Prostate gland (tissue), 2 donors: Measurements from ENCODE around the gene OR5K2. TPM values are rescaled to one million over a fixed set of nuclear protein-coding genes. Genes with fewer than 3 reads are reported as not detected.

Source experiments
- DNase-seq: peaks from one replicate; pipeline ENCODE4 v3.0.0-alpha.2; 2019; ENCODE audit warnings: low spot score
- H3K27ac ChIP-seq, 2 donors: fragments of 200-600 bp; sonication (generic); 2 replicates each; pipeline ENCODE4 v1.5.1; 2017 to 2019
- H3K27me3 ChIP-seq: fragments of 200-600 bp; sonication (generic); replicated peaks from 2 replicates; pipeline ENCODE4 v1.5.1; 2019; ENCODE audit not compliant: insufficient read depth
- H3K36me3 ChIP-seq, 2 donors: fragments of 200-600 bp; sonication (generic); 1 replicate in 1 of 2; 2 replicates in 1 of 2; pipeline versions ENCODE4 v1.5.1 to v1.8.1; 2017 to 2019
- H3K4me1 ChIP-seq: fragments of 200-600 bp; sonication (generic); replicated peaks from 2 replicates; pipeline ENCODE4 v1.5.1; 2019
- H3K4me3 ChIP-seq, 2 donors: fragments of 200-600 bp; sonication (generic); 2 replicates each; pipeline ENCODE4 v1.5.1; 2017 to 2019
- H3K9me3 ChIP-seq: fragments of 200-600 bp; sonication (generic); 2 replicates; pipeline ENCODE4 v1.5.1; 2017
- POLR2A ChIP-seq: fragments of 450-650 bp; IDR thresholded peaks from one replicate; pipeline ENCODE4 v1.6.1; 2016; ENCODE audit warnings: antibody characterized with exemption, mild to moderate bottlenecking
- POLR2AphosphoS5 ChIP-seq: sonication (generic); formaldehyde crosslinking; IDR thresholded peaks from one replicate; pipeline ENCODE4 v1.6.1; 2017; ENCODE audit warnings: antibody characterized with exemption
- WGBS: methylation state at CpG from one replicate; pipeline ENCODE4 v1.1.5; 2018; 5-methylcytosine and 5-hydroxymethylcytosine counted together
- intact Hi-C: fragments of 100-400 bp; cut with DNase I; formaldehyde crosslinking; loops from one replicate; pipeline ENCODE4 v1.14.2; 2022
- total RNA-seq, 2 donors: library from RNA; depleted of rRNA; stranded (reverse); fragments of >200 nt; gene quantifications; one replicate each; pipeline ENCODE4 v1.1.0, GENCODE V29; 2016
- TF ChIP-seq, protein P1 (sequence below), 4 experiments: fragments of 200-600 bp in 2 of 4; fragments of 450-650 bp in 2 of 4; sonication (generic) in 2 of 4; IDR thresholded peaks; 1 replicate in 3 of 4; 2 replicates in 1 of 4; pipeline ENCODE4 v1.5.1; 2016 to 2019; ENCODE audit warnings: antibody characterized with exemption in 4 of 4, mild to moderate bottlenecking in 2 of 4, moderate library complexity in 2 of 4

Gene OR5K2
- total RNA-seq, 2 donors from 2014 or later: not detected

DNA sequence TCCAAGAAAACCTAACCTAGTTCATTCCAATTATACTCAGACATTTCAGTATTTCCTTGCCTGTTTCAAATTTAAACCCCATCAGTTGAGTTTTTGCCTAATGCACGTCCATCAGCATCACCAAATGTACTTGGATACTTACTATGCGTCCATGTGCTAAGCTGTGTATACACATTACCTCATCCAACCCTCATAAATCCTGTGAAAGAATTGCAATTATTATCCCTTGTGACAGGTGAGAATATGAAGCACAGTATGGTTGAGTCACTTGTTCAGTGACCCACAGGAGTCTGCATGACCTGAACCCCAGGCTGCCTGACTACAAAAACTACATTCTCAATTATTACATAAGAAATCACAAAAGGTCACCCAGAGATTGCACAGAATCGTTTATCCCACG, 2.5 kb downstream of the OR5K2 start:
- no peaks in the 10 kb centered on the region for H3K27me3 ChIP-seq
- intact Hi-C loops: no loop called here
- no peak for DNase-seq
- no peaks in the 10 kb centered on the region for H3K36me3 ChIP-seq
- H3K4me1 ChIP-seq: no peaks in the 10 kb centered on the region
- H3K9me3 ChIP-seq: no peaks in the 10 kb centered on the region
- no peak overlapping the region for H3K4me3 ChIP-seq
- TF ChIP-seq POLR2AphosphoS5 (no peak), POLR2A (no peak)
- TF ChIP-seq, protein P1, sequence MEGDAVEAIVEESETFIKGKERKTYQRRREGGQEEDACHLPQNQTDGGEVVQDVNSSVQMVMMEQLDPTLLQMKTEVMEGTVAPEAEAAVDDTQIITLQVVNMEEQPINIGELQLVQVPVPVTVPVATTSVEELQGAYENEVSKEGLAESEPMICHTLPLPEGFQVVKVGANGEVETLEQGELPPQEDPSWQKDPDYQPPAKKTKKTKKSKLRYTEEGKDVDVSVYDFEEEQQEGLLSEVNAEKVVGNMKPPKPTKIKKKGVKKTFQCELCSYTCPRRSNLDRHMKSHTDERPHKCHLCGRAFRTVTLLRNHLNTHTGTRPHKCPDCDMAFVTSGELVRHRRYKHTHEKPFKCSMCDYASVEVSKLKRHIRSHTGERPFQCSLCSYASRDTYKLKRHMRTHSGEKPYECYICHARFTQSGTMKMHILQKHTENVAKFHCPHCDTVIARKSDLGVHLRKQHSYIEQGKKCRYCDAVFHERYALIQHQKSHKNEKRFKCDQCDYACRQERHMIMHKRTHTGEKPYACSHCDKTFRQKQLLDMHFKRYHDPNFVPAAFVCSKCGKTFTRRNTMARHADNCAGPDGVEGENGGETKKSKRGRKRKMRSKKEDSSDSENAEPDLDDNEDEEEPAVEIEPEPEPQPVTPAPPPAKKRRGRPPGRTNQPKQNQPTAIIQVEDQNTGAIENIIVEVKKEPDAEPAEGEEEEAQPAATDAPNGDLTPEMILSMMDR (IDR thresholded peaks at IDR 0.05): no peak
- 90% methylated on average over 4 of the region's 4 CpGs for WGBS
- H3K27ac ChIP-seq: no peak overlapping the region

DNA sequence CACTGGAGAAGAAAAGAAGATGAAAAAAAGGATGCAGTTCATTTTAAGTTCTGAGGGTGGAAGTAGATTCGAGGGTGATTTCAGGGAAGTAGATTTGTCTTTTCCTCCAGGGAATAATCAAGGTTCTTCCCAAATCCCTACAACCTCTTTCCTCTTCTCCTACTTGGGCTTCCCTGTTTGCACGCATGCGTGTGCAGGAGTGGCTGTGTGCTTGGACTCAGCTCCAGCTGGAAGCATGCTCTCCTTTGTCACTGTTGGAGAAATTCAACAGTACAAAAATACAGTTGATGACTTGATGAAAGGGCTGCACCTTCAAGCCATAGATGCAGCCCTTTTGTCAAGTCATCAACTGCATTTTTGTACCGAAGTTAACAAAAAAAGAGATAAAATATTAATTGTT, 3.8 kb downstream of the OR5K2 start:
- no peak overlapping the region for H3K4me3 ChIP-seq
- H3K9me3 ChIP-seq: no peaks in the 10 kb centered on the region
- intact Hi-C loops: no loop called here
- H3K27me3 ChIP-seq: no peaks in the 10 kb centered on the region
- H3K4me1 ChIP-seq: no peaks in the 10 kb centered on the region
- no peaks in the 10 kb centered on the region for H3K36me3 ChIP-seq
- no peak for DNase-seq
- TF ChIP-seq, protein P1 (IDR thresholded peaks at IDR 0.05): no peak
- TF ChIP-seq POLR2AphosphoS5 (no peak), POLR2A (no peak)
- 76% methylated on average over 4 of the region's 4 CpGs for WGBS
- H3K27ac ChIP-seq: no peak overlapping the region

DNA sequence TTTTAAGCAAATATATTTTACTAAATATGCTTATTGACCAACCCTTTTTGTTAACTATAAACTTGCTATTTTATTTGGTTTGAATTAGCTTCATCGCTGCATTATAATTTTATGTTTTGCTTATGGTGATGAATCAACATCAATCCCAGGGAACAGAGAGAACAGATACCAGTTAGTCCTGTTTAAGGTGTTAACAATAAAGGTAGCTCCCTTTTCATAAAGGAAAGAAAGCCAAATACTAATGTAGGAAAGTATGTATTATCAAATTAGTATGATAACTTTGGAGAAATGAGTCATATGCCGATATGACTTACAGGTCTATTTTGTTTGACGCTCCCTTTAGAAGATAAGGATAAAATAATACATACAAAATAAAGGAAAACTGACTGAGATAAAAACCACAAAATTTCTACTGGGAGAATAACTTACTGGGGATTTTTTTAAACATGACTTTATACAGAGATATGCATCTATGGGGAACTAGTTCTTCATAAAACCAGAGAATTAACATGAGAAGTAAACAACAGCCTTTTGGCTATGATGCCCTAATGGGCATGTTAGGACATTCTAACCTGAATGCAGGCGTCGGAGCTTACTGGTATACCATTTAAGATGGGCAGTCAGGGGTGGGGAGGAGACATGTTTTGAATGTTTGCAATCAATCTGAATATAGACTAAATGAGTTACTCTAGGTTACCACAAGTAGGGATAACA, 4.5 kb downstream of the OR5K2 start:
- Histone ChIP-seq H3K27ac (no peak overlapping the region), H3K4me1 (no peaks in the 10 kb centered on the region), H3K27me3 (no peaks in the 10 kb centered on the region), H3K9me3 (no peaks in the 10 kb centered on the region), H3K4me3 (no peak overlapping the region), H3K36me3 (no peaks in the 10 kb centered on the region)
- TF ChIP-seq, protein P1 (IDR thresholded peaks at IDR 0.05): no peak
- no peak for TF ChIP-seq POLR2A
- TF ChIP-seq POLR2AphosphoS5: no peak
- WGBS: 53% methylated on average over 5 of the region's 5 CpGs
- intact Hi-C loops: no loop called here
- DNase-seq: no peak

DNA sequence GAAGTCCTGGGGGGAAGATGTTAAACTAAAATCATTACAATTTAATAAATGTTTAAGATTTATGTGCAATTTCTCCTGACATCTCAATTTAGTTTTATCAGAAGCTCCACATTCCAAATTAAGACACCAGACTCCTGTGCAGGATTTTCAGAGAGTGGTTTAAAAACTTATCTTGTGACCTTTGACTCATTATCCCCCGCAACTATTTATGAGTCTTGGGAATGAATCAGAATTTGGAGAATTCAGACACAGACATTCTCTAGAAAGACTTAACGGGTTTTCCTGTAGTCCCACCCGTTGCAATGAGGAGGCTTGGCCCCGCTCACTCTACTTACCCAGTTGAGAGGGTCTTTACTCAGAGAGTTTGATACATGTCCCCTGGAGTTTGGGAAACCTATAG, 7.1 kb downstream of the OR5K2 start:
- Histone ChIP-seq H3K4me1 (no peaks in the 10 kb centered on the region), H3K36me3 (no peaks in the 10 kb centered on the region), H3K9me3 (no peaks in the 10 kb centered on the region), H3K4me3 (no peak overlapping the region), H3K27me3 (no peaks in the 10 kb centered on the region), H3K27ac (no peak overlapping the region)
- no peak for TF ChIP-seq POLR2AphosphoS5
- TF ChIP-seq, protein P1 (IDR thresholded peaks at IDR 0.05): no peak
- TF ChIP-seq POLR2A: no peak
- 69% methylated on average over 4 of the region's 4 CpGs for WGBS
- DNase-seq: no peak
- intact Hi-C loops: no loop called here

DNA sequence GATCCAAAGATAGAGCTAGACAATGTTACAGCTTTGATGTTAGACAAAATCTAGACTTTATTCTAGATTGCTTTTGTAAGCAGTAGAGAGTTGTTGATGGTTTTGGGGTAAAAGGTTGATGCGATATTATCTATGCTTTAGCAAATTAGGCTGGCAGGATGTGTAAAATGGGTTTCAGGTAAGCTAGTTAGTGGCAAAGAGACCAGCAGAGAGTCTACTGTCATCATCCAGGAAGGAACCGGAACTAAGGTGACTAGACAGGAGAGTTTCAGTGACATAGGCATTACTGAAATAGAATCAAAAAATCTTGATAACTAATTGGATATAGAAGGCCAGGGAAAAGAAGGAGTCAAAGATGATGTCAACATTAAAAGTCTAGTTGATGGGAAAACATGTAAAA, 11.1 kb downstream of the OR5K2 start:
- Histone ChIP-seq H3K9me3 (no peaks in the 10 kb centered on the region), H3K27ac (no peak overlapping the region), H3K4me1 (no peaks in the 10 kb centered on the region), H3K27me3 (no peaks in the 10 kb centered on the region), H3K4me3 (no peak overlapping the region), H3K36me3 (no peaks in the 10 kb centered on the region)
- DNase-seq: no peak
- 94% methylated on average over 2 of the region's 2 CpGs for WGBS
- TF ChIP-seq, protein P1 (IDR thresholded peaks at IDR 0.05): no peak
- TF ChIP-seq POLR2AphosphoS5 (no peak), POLR2A (no peak)
- intact Hi-C loops: no loop called here
